Left lung (tissue), 10 donors: ENCODE data around the gene TAF1C. TPM values are rescaled to one million over a fixed set of nuclear protein-coding genes. Genes with fewer than 3 reads are reported as not detected.

Source experiments
- ATAC-seq: fragments of 200-7000 bp; cut with Tn5 transposase; one replicate; pipeline ENCODE4 v1.9.1; 2020; ENCODE audit warnings: moderate library complexity
- DNase-seq, 4 donors: peaks; one replicate each; pipeline ENCODE4 v3.0.0-alpha.2; 2013 to 2020
- H3K27ac ChIP-seq, 2 donors: fragments of 200-600 bp; sonication (generic) in 1 of 2; one replicate each; pipeline versions ENCODE4 v1.5.0 to v1.8.0; 2020 to 2021
- H3K27me3 ChIP-seq, 2 donors: fragments of 200-600 bp; sonication (generic) in 1 of 2; one replicate each; pipeline versions ENCODE4 v1.5.0 to v1.8.0; 2020 to 2021
- H3K36me3 ChIP-seq, 2 donors: fragments of 200-600 bp; sonication (generic) in 1 of 2; one replicate each; pipeline versions ENCODE4 v1.5.0 to v1.8.0; 2020 to 2021
- H3K4me1 ChIP-seq, 2 donors: fragments of 200-600 bp; one replicate each; pipeline ENCODE4 v1.8.0; 2021
- H3K4me3 ChIP-seq, 2 donors: fragments of 200-600 bp; sonication (generic) in 1 of 2; one replicate each; pipeline versions ENCODE4 v1.5.0 to v1.8.0; 2020 to 2021; ENCODE audit warnings: mild to moderate bottlenecking in 1 of 2
- H3K9me3 ChIP-seq, 2 donors: fragments of 200-600 bp; sonication (generic) in 1 of 2; one replicate each; pipeline versions ENCODE4 v1.5.0 to v1.8.0; 2020 to 2021
- intact Hi-C, 2 donors: fragments of 100-400 bp; cut with DNase I; formaldehyde crosslinking; loops; one replicate each; pipeline versions ENCODE4 v1.11.2 to v1.14.2; 2022
- polyA plus RNA-seq, 6 donors: library from polyadenylated mRNA; unstranded; fragments of 120-200 nt; gene quantifications; one replicate each; pipeline ENCODE4 v1.2.1, GENCODE V29; 2013; ENCODE audit not compliant: insufficient read length in 6 of 6
- total RNA-seq, 2 donors: library from RNA; stranded (reverse); fragmentation: NEBNext Ultra II Directional; extraction: Animal tissue kit (Norgen Biotek cat#: 25700); gene quantifications; one replicate each; pipeline ENCODE4 v1.2.1, GENCODE V29; 2021
- TF ChIP-seq, protein P1 (sequence below), 2 donors: fragments of 200-600 bp; sonication (generic) in 1 of 2; IDR thresholded peaks; one replicate each; pipeline versions ENCODE4 v1.5.0 to v1.8.0; 2021; ENCODE audit warnings: antibody characterized with exemption in 2 of 2
- donor health status: DM: no; HTN: yes; CAD: no.
- donor health status: DM: no; HTN: no; CAD: no.

TAF1C gene
- total and polyA plus RNA-seq, 8 donors, result 37.5 to 66.1 (median 52.9) TPM

DNA sequence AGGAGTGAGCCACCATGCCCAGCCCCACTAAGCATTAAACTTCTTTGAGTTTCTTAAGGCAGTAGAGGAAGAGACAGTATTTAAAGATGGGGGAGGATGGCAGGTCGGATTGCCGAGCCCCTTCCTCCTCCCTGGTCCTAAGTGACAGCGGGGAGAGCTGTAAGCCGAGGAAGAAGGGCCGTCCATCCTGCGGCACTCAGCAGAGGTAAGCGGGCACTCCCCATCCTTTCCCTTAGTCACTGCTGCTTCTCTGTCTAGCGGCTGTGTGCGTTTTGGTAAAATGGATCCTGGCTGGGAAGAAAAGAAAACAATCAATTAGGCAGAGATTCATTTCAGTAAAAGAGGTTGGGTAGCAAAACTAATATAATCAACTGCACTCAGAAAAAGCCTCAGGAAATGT lies 27.9 kb downstream of the TAF1C start:
- Histone ChIP-seq H3K9me3 (no peaks in the 10 kb centered on the region), H3K4me3 (no peak overlapping the region), H3K27ac (no peak overlapping the region), H3K36me3 (no peaks in the 10 kb centered on the region), H3K4me1 (no peaks in the 10 kb centered on the region), H3K27me3 (peaks cover 0 to 46% of the 10 kb centered on the region in 2 donors)
- DNase-seq (no peak), ATAC-seq (no peak)
- intact Hi-C loops, result no loop called here
- TF ChIP-seq, protein P1, sequence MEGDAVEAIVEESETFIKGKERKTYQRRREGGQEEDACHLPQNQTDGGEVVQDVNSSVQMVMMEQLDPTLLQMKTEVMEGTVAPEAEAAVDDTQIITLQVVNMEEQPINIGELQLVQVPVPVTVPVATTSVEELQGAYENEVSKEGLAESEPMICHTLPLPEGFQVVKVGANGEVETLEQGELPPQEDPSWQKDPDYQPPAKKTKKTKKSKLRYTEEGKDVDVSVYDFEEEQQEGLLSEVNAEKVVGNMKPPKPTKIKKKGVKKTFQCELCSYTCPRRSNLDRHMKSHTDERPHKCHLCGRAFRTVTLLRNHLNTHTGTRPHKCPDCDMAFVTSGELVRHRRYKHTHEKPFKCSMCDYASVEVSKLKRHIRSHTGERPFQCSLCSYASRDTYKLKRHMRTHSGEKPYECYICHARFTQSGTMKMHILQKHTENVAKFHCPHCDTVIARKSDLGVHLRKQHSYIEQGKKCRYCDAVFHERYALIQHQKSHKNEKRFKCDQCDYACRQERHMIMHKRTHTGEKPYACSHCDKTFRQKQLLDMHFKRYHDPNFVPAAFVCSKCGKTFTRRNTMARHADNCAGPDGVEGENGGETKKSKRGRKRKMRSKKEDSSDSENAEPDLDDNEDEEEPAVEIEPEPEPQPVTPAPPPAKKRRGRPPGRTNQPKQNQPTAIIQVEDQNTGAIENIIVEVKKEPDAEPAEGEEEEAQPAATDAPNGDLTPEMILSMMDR (IDR thresholded peaks at IDR 0.05), result no peak

DNA sequence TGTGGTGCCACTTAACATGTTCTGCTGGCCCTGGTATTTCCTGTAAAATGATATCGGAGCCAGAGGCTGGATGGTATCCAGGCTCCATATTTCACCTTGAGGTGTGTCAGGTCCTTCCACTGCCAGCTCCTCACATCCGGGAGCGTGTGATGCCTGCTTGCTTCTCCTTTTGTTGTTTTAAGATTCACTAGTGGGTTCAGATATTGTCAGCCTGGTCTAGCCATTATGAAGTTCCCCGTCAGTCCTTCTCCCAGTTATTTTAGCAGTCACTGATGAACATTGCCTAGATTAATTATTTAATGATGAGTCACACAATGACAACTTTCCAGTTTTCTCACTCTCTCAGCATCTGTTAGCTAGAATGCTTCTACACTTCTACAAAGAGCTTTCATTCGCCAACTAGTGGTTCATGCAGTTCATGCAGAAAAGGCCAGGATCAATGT lies 30.5 kb downstream of the TAF1C start:
- no peaks in the 10 kb centered on the region for H3K9me3 ChIP-seq
- TF ChIP-seq, protein P1 (IDR thresholded peaks at IDR 0.05), result no peak
- no peak overlapping the region for H3K27ac ChIP-seq
- peaks cover 0 to 37% of the 10 kb centered on the region in 2 donors for H3K27me3 ChIP-seq
- H3K36me3 ChIP-seq, result no peaks in the 10 kb centered on the region
- ATAC-seq, result no peak
- no peaks in the 10 kb centered on the region for H3K4me1 ChIP-seq
- no peak for DNase-seq
- H3K4me3 ChIP-seq, result no peak overlapping the region
- intact Hi-C loops, result no loop called here

DNA sequence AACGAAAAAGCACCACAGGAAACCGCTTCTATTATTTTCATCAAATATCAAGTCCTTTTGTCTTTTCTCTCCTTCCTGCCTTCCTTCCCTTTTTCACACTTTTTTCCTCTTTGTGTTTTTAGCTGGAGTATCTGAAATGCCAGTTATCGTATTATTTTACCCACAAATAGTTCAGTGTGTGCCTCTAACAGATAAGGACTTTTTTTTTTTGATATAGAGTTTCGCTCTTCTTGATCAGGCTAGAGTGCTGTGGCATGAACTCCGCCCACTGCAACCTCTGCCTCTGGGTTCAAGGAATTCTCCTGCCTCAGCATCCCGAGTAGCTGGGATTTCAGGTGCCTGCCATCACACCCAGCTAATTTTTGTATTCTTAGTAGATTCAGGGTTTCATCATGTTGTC lies 31.1 kb downstream of the TAF1C start:
- H3K4me3 ChIP-seq, result no peak overlapping the region
- H3K27me3 ChIP-seq, result peaks cover 0 to 31% of the 10 kb centered on the region in 2 donors
- no peaks in the 10 kb centered on the region for H3K4me1 ChIP-seq
- no peaks in the 10 kb centered on the region for H3K9me3 ChIP-seq
- H3K27ac ChIP-seq, result no peak overlapping the region
- intact Hi-C loops, result no loop called here
- ATAC-seq (no peak), DNase-seq (no peak)
- TF ChIP-seq, protein P1 (IDR thresholded peaks at IDR 0.05), result no peak
- H3K36me3 ChIP-seq, result no peaks in the 10 kb centered on the region

DNA sequence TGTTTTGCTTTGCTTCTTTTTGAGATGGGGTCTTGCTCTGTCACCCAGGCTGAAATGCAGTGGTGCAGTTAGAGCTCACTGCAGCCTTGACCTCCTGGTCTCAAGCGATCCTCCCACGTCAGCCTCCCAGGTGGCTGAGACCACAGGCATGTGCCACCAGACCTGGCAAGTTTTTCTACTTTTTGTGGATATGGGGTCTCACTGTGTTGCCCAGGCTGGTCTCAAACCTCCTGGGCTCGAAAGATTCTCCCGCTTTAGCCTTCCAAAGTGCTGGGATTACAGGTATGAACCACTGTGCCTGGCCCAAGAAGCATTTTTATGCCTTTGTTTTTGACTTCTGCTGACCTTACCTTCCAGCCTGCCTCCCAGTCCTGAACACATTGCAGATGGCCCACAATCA lies 31.6 kb downstream of the TAF1C start:
- H3K9me3 ChIP-seq, result no peaks in the 10 kb centered on the region
- no peak for DNase-seq
- no peak overlapping the region for H3K4me3 ChIP-seq
- no peak for ATAC-seq
- TF ChIP-seq, protein P1 (IDR thresholded peaks at IDR 0.05), result no peak
- peaks cover 0 to 27% of the 10 kb centered on the region in 2 donors for H3K27me3 ChIP-seq
- no peaks in the 10 kb centered on the region for H3K4me1 ChIP-seq
- no peaks in the 10 kb centered on the region for H3K36me3 ChIP-seq
- H3K27ac ChIP-seq, result no peak overlapping the region
- intact Hi-C loops, result no loop called here

DNA sequence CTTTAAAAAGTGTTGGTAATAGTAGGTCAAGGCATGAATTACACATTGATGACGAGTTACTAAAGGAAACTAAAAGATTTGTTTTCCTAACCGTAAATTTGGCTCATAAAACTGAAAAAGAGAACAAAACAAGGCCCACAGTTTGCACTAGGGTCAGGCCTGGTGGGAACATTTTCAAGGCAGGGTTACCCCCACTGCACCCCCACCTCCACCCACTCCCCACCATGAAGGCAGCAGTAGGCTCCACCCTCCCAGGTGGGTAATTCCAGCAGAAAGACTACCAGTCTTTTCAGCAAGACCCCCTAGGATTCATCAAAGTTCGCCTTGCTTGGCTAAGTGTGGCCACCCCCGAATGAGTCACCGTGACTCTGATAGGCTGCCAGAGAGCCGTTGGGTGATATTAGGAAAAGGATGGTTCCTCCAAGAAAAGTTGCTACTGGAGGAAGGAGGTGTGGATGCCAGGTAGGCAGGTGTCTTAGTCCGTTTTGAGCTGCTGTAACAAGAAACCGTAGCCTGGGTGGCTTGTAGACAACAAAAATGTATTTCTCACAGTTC lies 33.1 kb downstream of the TAF1C start:
- intact Hi-C loops, result no loop called here
- TF ChIP-seq, protein P1 (IDR thresholded peaks at IDR 0.05), result no peak
- DNase-seq (no peak), ATAC-seq (no peak)
- Histone ChIP-seq H3K4me1 (no peaks in the 10 kb centered on the region), H3K9me3 (no peaks in the 10 kb centered on the region), H3K36me3 (no peaks in the 10 kb centered on the region), H3K27me3 (peaks cover 0 to 12% of the 10 kb centered on the region in 2 donors), H3K4me3 (no peak overlapping the region), H3K27ac (no peak overlapping the region)
